ENCODE data around the gene DNAH11. TPM values are rescaled to one million over a fixed set of nuclear protein-coding genes. Genes with fewer than 3 reads are reported as not detected.

The DNAH11 gene
- total RNA-seq, 2 experiments from 2014 or later: 0.25 to 0.43 TPM

DNA sequence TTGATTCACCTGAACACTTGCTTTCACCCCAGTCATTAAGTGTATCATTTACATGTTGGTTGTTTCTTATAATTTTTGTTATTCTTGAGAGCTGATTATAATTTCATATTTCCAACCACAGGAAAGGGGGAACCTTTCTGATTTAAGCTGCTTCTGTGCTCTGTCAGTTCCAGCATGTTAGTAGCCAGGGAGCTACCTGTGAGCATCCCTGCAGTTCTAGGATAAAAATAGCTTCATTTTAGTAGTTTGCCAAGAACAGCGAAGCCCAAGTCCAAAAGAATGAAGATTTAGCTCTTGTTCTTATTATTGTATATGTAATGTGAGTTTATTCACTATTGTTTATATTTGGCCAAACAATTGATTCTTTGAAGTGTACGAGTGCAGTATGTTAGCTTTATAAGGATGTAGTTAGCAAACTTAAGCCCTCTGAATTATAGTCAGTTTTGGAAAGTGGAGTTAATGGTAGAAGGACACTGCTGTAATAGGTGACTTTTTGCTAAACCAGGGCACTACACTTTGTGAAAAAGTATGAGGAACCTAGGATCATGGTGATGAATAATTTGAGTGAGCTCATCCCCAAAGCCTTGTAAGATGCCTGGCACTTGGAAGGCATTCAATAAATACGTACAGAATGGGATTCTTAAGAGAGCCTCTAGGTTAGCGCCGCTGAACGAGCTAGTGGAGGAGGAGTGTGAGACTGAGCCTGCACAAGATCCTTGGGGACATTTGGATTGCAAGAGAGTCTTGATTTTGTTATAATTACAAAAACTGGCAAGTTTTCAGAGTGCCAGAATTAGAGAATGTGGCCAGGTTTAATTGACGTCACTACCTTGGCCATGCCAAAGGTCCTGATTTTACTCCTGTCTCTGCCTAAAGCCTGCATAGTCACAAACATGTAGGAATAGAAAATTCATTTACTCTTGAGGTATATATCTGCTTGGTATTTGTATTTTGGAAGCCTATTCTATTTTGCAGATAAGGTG, 29.8 kb downstream of the DNAH11 start:
- H3K36me3 Mint-ChIP-seq: no peaks in the 10 kb centered on the region
- no peaks in the 10 kb centered on the region for H3K9me3 Mint-ChIP-seq
- H3K27ac Mint-ChIP-seq: no peak overlapping the region
- H3K27me3 Mint-ChIP-seq: peaks cover 17% of the 10 kb centered on the region
- H3K4me3 Mint-ChIP-seq: no peak overlapping the region
- no peak for ATAC-seq (ENCODE audit: low read depth)
- POLR2A ChIA-PET: no interaction called here
- DNase-seq: no peak
- no peaks in the 10 kb centered on the region for H3K4me1 Mint-ChIP-seq

- ATAC-seq (ENCODE audit: low read depth): no peak
- H3K27ac Mint-ChIP-seq: no peak overlapping the region
Measured at GRCh38 chr7:21579341-21580072, 36.7 kb downstream of the DNAH11 start.

GRCh38 chr7:21580073-21580521, 37.3 kb downstream of the DNAH11 start:
- Mint-ChIP-seq H3K4me1 (no peaks in the 10 kb centered on the region), H3K9me3 (peaks cover 8% of the 10 kb centered on the region), H3K36me3 (no peaks in the 10 kb centered on the region), H3K27ac (no peak overlapping the region), H3K4me3 (no peak overlapping the region), H3K27me3 (peaks cover 2% of the 10 kb centered on the region)
- DNase-seq: no peak
- ATAC-seq (ENCODE audit: low read depth): no peak
- POLR2A ChIA-PET: no interaction called here

More at GRCh38 chr7:21579341-21580072, 36.7 kb downstream of the DNAH11 start:
- H3K27me3 Mint-ChIP-seq: peaks cover 2% of the 10 kb centered on the region
- no peak for DNase-seq
- no peaks in the 10 kb centered on the region for H3K4me1 Mint-ChIP-seq
- H3K4me3 Mint-ChIP-seq: no peak overlapping the region
- peaks cover 8% of the 10 kb centered on the region for H3K9me3 Mint-ChIP-seq
- POLR2A ChIA-PET: no interaction called here
- H3K36me3 Mint-ChIP-seq: no peaks in the 10 kb centered on the region

GRCh38 chr7:21585070-21585724, 42.4 kb downstream of the DNAH11 start:
- POLR2A ChIA-PET: no interaction called here
- Mint-ChIP-seq H3K27ac (no peak overlapping the region), H3K27me3 (no peaks in the 10 kb centered on the region), H3K4me1 (peaks cover 6% of the 10 kb centered on the region), H3K9me3 (peaks cover 8% of the 10 kb centered on the region), H3K36me3 (no peaks in the 10 kb centered on the region), H3K4me3 (no peak overlapping the region)
- ATAC-seq (ENCODE audit: low read depth) (no peak), DNase-seq (no peak)

DNA sequence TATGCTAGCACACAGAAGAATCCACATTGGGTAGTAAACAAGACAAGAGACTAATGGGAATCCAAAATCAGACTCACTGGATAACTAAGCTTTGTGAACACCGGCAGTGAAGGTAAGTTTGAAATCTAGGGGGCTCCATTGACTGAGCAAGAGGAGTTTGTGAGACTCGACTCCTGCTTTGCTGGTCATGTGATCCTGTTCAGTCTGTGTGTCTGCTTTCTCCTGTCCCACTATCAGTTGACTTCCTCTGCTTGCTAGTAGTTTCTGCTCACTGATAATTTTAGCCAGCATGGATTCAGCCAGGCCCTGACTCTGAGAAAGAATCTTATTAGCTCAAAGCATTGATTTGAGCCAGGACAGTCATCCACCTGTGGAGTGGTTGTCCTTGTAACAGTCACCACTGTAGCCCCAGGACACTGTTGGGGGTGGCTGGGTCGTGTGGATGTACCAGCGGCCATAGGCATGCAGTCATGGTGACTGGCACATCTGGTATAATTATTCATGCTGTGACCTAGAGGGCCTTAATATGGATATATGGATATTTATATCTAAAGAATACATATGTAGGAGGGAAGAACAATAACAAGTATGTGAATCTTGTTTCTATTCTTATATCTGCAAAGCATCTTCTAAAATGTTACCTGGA, 44.4 kb downstream of the DNAH11 start:
- Mint-ChIP-seq H3K36me3 (no peaks in the 10 kb centered on the region), H3K9me3 (peaks cover 8% of the 10 kb centered on the region), H3K27me3 (no peaks in the 10 kb centered on the region), H3K27ac (no peak overlapping the region), H3K4me1 (peaks cover 6% of the 10 kb centered on the region), H3K4me3 (no peak overlapping the region)
- no peak for DNase-seq
- no peak for ATAC-seq (ENCODE audit: low read depth)
- POLR2A ChIA-PET: no interaction called here

- DNase-seq: no peak
- Mint-ChIP-seq H3K27me3 (no peaks in the 10 kb centered on the region), H3K4me3 (no peak overlapping the region), H3K36me3 (no peaks in the 10 kb centered on the region), H3K27ac (no peak overlapping the region), H3K9me3 (peaks cover 5% of the 10 kb centered on the region), H3K4me1 (no peaks in the 10 kb centered on the region)
- no peak for ATAC-seq (ENCODE audit: low read depth)
- POLR2A ChIA-PET: no interaction called here
Measured at GRCh38 chr7:21596801-21597200, 54.0 kb downstream of the DNAH11 start.

DNA sequence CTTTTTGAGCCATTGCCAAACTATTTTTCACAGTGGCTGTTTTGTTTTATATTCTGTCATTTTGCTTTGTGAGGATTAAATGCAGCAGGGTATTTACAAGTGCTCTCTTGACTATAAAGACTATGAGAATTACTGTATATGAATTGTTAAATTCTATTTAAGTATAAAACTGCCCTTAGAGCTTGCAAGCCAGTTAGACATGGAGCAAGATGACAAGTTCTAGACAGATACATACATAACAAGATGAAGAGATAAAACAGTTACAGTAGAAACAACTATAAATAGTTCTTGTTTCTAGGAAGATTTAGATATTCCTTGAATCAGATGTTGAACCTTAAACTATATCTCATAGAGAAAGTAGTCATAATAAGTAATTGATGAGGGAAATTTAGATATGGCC, 60.6 kb downstream of the DNAH11 start:
- Mint-ChIP-seq H3K27me3 (peaks cover 2% of the 10 kb centered on the region), H3K4me1 (peaks cover 8% of the 10 kb centered on the region), H3K9me3 (peaks cover 4% of the 10 kb centered on the region), H3K4me3 (no peak overlapping the region), H3K27ac (no peak overlapping the region), H3K36me3 (no peaks in the 10 kb centered on the region)
- no peak for ATAC-seq (ENCODE audit: low read depth)
- POLR2A ChIA-PET: no interaction called here
- DNase-seq: no peak

DNA sequence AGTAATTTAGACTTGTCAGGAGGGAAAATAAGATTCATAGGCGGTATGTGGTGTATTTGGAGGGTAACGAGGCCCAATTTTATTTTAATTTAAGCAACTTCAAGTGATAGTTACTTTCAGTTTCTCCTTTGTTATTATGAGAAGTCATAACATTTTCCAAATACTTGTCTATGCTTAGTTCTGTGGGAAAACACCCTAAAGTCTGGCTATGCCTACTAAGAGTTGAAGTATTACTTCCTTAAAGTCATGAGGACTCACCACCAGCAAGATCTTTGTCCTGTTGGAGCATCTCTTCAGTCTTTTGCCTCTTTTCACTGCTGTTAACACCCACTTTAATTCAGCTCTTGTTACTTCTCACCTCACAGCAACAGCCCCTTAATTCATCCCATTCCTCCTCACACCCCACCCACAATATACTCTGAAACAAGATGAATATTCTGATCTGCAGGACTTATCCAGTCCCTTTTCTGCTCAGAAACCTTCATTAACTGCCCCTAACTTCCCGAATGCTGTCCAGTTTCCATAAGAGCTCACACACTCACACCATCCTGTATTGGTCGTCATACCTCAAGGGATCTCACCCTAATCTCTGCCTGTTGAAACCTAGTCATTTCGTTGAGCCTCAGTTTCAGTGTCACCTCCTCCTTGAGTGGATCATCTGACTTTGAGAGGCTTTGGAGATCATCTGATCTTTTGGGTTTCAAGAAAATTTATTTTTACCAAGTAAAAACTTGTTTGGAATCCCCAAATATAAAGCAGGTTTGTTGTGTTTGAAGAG, 61.3 kb downstream of the DNAH11 start:
- peak overlapping the region; percentile 7 for H3K4me3 Mint-ChIP-seq
- peaks cover 2% of the 10 kb centered on the region for H3K27me3 Mint-ChIP-seq
- H3K9me3 Mint-ChIP-seq: peaks cover 1% of the 10 kb centered on the region
- POLR2A ChIA-PET: no interaction called here
- DNase-seq (no peak), ATAC-seq (ENCODE audit: low read depth) (no peak)
- peaks cover 8% of the 10 kb centered on the region for H3K4me1 Mint-ChIP-seq
- no peaks in the 10 kb centered on the region for H3K36me3 Mint-ChIP-seq
- no peak overlapping the region for H3K27ac Mint-ChIP-seq

GRCh38 chr7:21605008-21605585, 62.3 kb downstream of the DNAH11 start:
- DNase-seq (no peak), ATAC-seq (ENCODE audit: low read depth) (no peak)
- Mint-ChIP-seq H3K36me3 (no peaks in the 10 kb centered on the region), H3K9me3 (peaks cover 1% of the 10 kb centered on the region), H3K4me3 (no peak overlapping the region), H3K27me3 (peaks cover 2% of the 10 kb centered on the region), H3K27ac (no peak overlapping the region), H3K4me1 (peaks cover 8% of the 10 kb centered on the region)
- POLR2A ChIA-PET: no interaction called here

GRCh38 chr7:21608465-21608864, 65.6 kb downstream of the DNAH11 start:
- peaks cover 5% of the 10 kb centered on the region for H3K27me3 Mint-ChIP-seq
- H3K36me3 Mint-ChIP-seq: no peaks in the 10 kb centered on the region
- DNase-seq: no peak
- POLR2A ChIA-PET: no interaction called here
- no peaks in the 10 kb centered on the region for H3K9me3 Mint-ChIP-seq
- no peak overlapping the region for H3K27ac Mint-ChIP-seq
- no peak for ATAC-seq (ENCODE audit: low read depth)
- H3K4me1 Mint-ChIP-seq: peaks cover 8% of the 10 kb centered on the region
- H3K4me3 Mint-ChIP-seq: no peak overlapping the region

DNA sequence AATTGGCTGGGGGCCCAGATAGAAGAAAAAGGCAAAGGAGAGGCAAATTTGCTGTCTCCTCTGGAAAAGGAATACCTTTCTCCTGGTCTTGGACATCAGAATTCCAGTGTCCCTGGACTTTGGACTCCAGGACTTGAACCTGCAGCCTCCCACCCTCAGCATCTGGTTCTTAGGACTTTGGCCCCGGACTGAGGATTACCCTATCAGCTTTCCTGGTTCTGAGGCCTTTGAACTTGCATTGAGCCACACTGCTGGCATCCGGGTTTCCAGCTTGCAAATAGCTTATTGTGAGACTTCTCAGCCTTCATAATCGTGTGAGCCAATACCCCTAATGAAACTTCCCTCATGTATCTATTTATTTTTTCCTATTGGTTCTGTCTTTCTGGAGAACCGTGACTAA, 68.3 kb downstream of the DNAH11 start:
- no peaks in the 10 kb centered on the region for H3K4me1 Mint-ChIP-seq
- no peak overlapping the region for H3K4me3 Mint-ChIP-seq
- no peak overlapping the region for H3K27ac Mint-ChIP-seq
- H3K36me3 Mint-ChIP-seq: no peaks in the 10 kb centered on the region
- no peaks in the 10 kb centered on the region for H3K9me3 Mint-ChIP-seq
- POLR2A ChIA-PET: no interaction called here
- no peak for ATAC-seq (ENCODE audit: low read depth)
- no peak for DNase-seq
- H3K27me3 Mint-ChIP-seq: peaks cover 5% of the 10 kb centered on the region

DNA sequence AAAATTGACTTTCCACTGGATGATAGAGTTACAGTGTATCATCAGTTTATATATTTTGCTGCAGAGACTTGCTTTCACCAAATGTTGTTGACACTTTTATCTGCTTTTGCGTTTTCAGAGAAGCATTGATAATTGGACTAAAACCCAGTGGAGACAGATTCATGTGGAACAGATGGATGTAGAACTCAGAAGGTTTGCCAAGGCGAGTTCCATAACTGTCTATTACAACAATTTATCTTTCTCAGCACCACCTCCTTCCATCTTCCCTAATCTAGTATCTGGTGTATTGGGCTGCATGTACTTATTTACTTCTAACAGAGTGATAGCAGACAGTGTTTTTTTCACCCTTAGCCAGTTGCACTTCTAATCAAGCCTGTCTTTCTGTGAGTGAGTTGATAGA, 73.3 kb downstream of the DNAH11 start:
- H3K9me3 Mint-ChIP-seq: no peaks in the 10 kb centered on the region
- H3K27ac Mint-ChIP-seq: no peak overlapping the region
- H3K4me1 Mint-ChIP-seq: no peaks in the 10 kb centered on the region
- ATAC-seq (ENCODE audit: low read depth) (no peak), DNase-seq (no peak)
- H3K36me3 Mint-ChIP-seq: no peaks in the 10 kb centered on the region
- no peaks in the 10 kb centered on the region for H3K27me3 Mint-ChIP-seq
- POLR2A ChIA-PET: no interaction called here
- no peak overlapping the region for H3K4me3 Mint-ChIP-seq

Measured in activated naive CD8-positive, alpha-beta T cell treated with anti-CD3 and anti-CD28 coated beads, Interleukin-2, amount 10 ng/mL, durations not matched to agents 7 days and 5 days (primary cell).